Muscle layer of colon (tissue), 2 donors: ENCODE measurements around the gene MAP1B.

ENCODE experiments used
- H3K27ac ChIP-seq: one replicate; pipeline ENCODE4 v1.7.0; 2013; ENCODE audit warnings: low read depth, mild to moderate bottlenecking, low read length, moderate library complexity
- H3K27me3 ChIP-seq, 2 donors: one replicate each; pipeline ENCODE4 v1.7.0; 2013; ENCODE audit warnings: low read length in 2 of 2, mild to moderate bottlenecking in 2 of 2; ENCODE audit not compliant: insufficient read depth in 2 of 2, control insufficient read depth in 1 of 2
- H3K36me3 ChIP-seq: one replicate; pipeline ENCODE4 v1.7.0; 2013; ENCODE audit warnings: mild to moderate bottlenecking, low read length; ENCODE audit not compliant: insufficient read depth
- H3K4me1 ChIP-seq: one replicate; pipeline ENCODE4 v1.7.0; 2013; ENCODE audit warnings: mild to moderate bottlenecking, low read length; ENCODE audit not compliant: insufficient read depth
- H3K4me3 ChIP-seq, 2 donors: one replicate each; pipeline ENCODE4 v1.7.0; 2013; ENCODE audit warnings: low read length in 2 of 2, low read depth in 1 of 2, mild to moderate bottlenecking in 1 of 2, moderate library complexity in 1 of 2
- H3K9ac ChIP-seq: one replicate; pipeline ENCODE4 v1.7.0; 2013; ENCODE audit warnings: low read length
- H3K9me3 ChIP-seq: one replicate; pipeline ENCODE4 v1.7.0; 2013; ENCODE audit warnings: mild to moderate bottlenecking, low read length
- donor health status: abdominal sarcoma.
- donor health status: Adenocarcinoma of cecum.

The MAP1B gene

GRCh38 chr5:72216756-72217155 is 109.5 kb downstream of the MAP1B start:
- H3K4me3 ChIP-seq = no peak overlapping the region
- H3K9me3 ChIP-seq = no peaks in the 10 kb centered on the region
- no peaks in the 10 kb centered on the region for H3K4me1 ChIP-seq
- H3K27me3 ChIP-seq = no peaks in the 10 kb centered on the region
- no peak overlapping the region for H3K27ac ChIP-seq
- no peak overlapping the region for H3K9ac ChIP-seq
- H3K36me3 ChIP-seq = peaks cover 30% of the 10 kb centered on the region

- H3K36me3 ChIP-seq = peaks cover 57% of the 10 kb centered on the region
- H3K4me1 ChIP-seq = no peaks in the 10 kb centered on the region
These were observed 113.8 kb downstream of the MAP1B start for GRCh38 chr5:72221099-72221498.

GRCh38 chr5:72221541-72221940 is 114.3 kb downstream of the MAP1B start:
- Histone ChIP-seq H3K27ac (no peak overlapping the region), H3K9ac (no peak overlapping the region), H3K4me3 (no peak overlapping the region), H3K9me3 (no peaks in the 10 kb centered on the region), H3K36me3 (peaks cover 59% of the 10 kb centered on the region), H3K27me3 (no peaks in the 10 kb centered on the region), H3K4me1 (no peaks in the 10 kb centered on the region)

More at GRCh38 chr5:72221099-72221498, 113.8 kb downstream of the MAP1B start:
- Histone ChIP-seq H3K9ac (no peak overlapping the region), H3K27ac (no peak overlapping the region), H3K9me3 (no peaks in the 10 kb centered on the region), H3K27me3 (no peaks in the 10 kb centered on the region), H3K4me3 (no peak overlapping the region)

GRCh38 chr5:72222521-72222920 is 115.2 kb downstream of the MAP1B start:
- no peaks in the 10 kb centered on the region for H3K27me3 ChIP-seq
- no peaks in the 10 kb centered on the region for H3K4me1 ChIP-seq
- no peak overlapping the region for H3K4me3 ChIP-seq
- H3K27ac ChIP-seq = no peak overlapping the region
- H3K9ac ChIP-seq = no peak overlapping the region
- peaks cover 59% of the 10 kb centered on the region for H3K36me3 ChIP-seq
- H3K9me3 ChIP-seq = no peaks in the 10 kb centered on the region

GRCh38 chr5:72223371-72223770 is 116.1 kb downstream of the MAP1B start:
- Histone ChIP-seq H3K4me1 (no peaks in the 10 kb centered on the region), H3K36me3 (peaks cover 58% of the 10 kb centered on the region), H3K27me3 (no peaks in the 10 kb centered on the region), H3K27ac (no peak overlapping the region), H3K4me3 (no peak overlapping the region), H3K9me3 (no peaks in the 10 kb centered on the region), H3K9ac (no peak overlapping the region)

GRCh38 chr5:72224946-72225463 is 117.7 kb downstream of the MAP1B start:
- Histone ChIP-seq H3K9ac (no peak overlapping the region), H3K27ac (no peak overlapping the region), H3K27me3 (no peaks in the 10 kb centered on the region), H3K4me1 (no peaks in the 10 kb centered on the region), H3K36me3 (peaks cover 44% of the 10 kb centered on the region), H3K9me3 (no peaks in the 10 kb centered on the region), H3K4me3 (no peak overlapping the region)

GRCh38 chr5:72225741-72226140 is 118.5 kb downstream of the MAP1B start:
- Histone ChIP-seq H3K4me1 (no peaks in the 10 kb centered on the region), H3K4me3 (no peak overlapping the region), H3K27ac (no peak overlapping the region), H3K9me3 (no peaks in the 10 kb centered on the region), H3K9ac (no peak overlapping the region), H3K27me3 (no peaks in the 10 kb centered on the region), H3K36me3 (peaks cover 36% of the 10 kb centered on the region)

GRCh38 chr5:72226950-72227349 is 119.7 kb downstream of the MAP1B start:
- H3K27ac ChIP-seq = no peak overlapping the region
- H3K4me3 ChIP-seq = no peak overlapping the region
- no peaks in the 10 kb centered on the region for H3K4me1 ChIP-seq
- H3K9ac ChIP-seq = no peak overlapping the region
- H3K9me3 ChIP-seq = no peaks in the 10 kb centered on the region
- peaks cover 27% of the 10 kb centered on the region for H3K36me3 ChIP-seq
- H3K27me3 ChIP-seq = no peaks in the 10 kb centered on the region

- Histone ChIP-seq H3K27me3 (no peaks in the 10 kb centered on the region), H3K9ac (no peak overlapping the region), H3K36me3 (peaks cover 12% of the 10 kb centered on the region), H3K27ac (no peak overlapping the region), H3K4me3 (no peak overlapping the region), H3K9me3 (no peaks in the 10 kb centered on the region), H3K4me1 (no peaks in the 10 kb centered on the region)
These were observed 121.7 kb downstream of the MAP1B start for GRCh38 chr5:72228960-72229359.

- no peak overlapping the region for H3K27ac ChIP-seq
- no peaks in the 10 kb centered on the region for H3K9me3 ChIP-seq
- no peaks in the 10 kb centered on the region for H3K27me3 ChIP-seq
- H3K36me3 ChIP-seq = no peaks in the 10 kb centered on the region
- no peak overlapping the region for H3K4me3 ChIP-seq
- no peaks in the 10 kb centered on the region for H3K4me1 ChIP-seq
- no peak overlapping the region for H3K9ac ChIP-seq
These were observed 124.9 kb downstream of the MAP1B start for GRCh38 chr5:72231991-72232703.

- H3K4me1 ChIP-seq = no peaks in the 10 kb centered on the region
- no peak overlapping the region for H3K27ac ChIP-seq
These were observed 125.6 kb downstream of the MAP1B start for GRCh38 chr5:72232838-72233237.

GRCh38 chr5:72233835-72234234 is 126.6 kb downstream of the MAP1B start:
- Histone ChIP-seq H3K27me3 (no peaks in the 10 kb centered on the region), H3K9me3 (no peaks in the 10 kb centered on the region), H3K27ac (no peak overlapping the region), H3K36me3 (peaks cover 7% of the 10 kb centered on the region), H3K9ac (no peak overlapping the region), H3K4me3 (no peak overlapping the region), H3K4me1 (no peaks in the 10 kb centered on the region)

More at GRCh38 chr5:72232838-72233237, 125.6 kb downstream of the MAP1B start:
- H3K9ac ChIP-seq = no peak overlapping the region
- H3K27me3 ChIP-seq = no peaks in the 10 kb centered on the region
- no peak overlapping the region for H3K4me3 ChIP-seq
- peaks cover 6% of the 10 kb centered on the region for H3K36me3 ChIP-seq
- H3K9me3 ChIP-seq = no peaks in the 10 kb centered on the region
